Endothelial cell of umbilical vein (primary cell): Measurements from ENCODE around the gene OR8J1. TPM values are rescaled to one million over a fixed set of nuclear protein-coding genes. Genes with fewer than 3 reads are reported as not detected.

ENCODE experiments used
- BruUV-seq: library from RNA; stranded (reverse); fragments of 400-500 nt; replicated peaks from 2 replicates; lab custom pipeline; 2021; lab: Mats Ljungman, UMichigan
- CTCF ChIA-PET: fragments of 300-600, 350-600 bp; sonication (Branson Sonifier 250); formaldehyde crosslinking; loops from one replicate; lab custom pipeline; 2021; ENCODE audit warnings: antibody characterized with exemption, inconsistent platforms; lab: Charles Lee
- POLR2A ChIA-PET: fragments of 300-600, 350-600 bp; sonication (Branson Sonifier 250); formaldehyde crosslinking; loops from one replicate; lab custom pipeline; 2021; ENCODE audit warnings: antibody characterized with exemption, inconsistent platforms; lab: Charles Lee
- DNase-seq: peaks from one replicate; pipeline ENCODE4 v3.0.0-alpha.2; 2011; ENCODE audit warnings: low read depth, low spot score
- FAIRE-seq: peaks from 2 replicates; lab custom pipeline; 2011; peaks lifted over from hg19 to GRCh38; lab: Jason Lieb, UNC
- H2AFZ ChIP-seq: 2 replicates; pipeline ENCODE4 v1.6.0; 2012; ENCODE audit warnings: low read depth, low read length, control low read depth, inconsistent platforms
- H3K27ac ChIP-seq: 2 replicates; pipeline ENCODE4 v1.5.1; 2011; ENCODE audit warnings: low read depth, mild to moderate bottlenecking, control low read depth, low read length, moderate library complexity; ENCODE audit not compliant: insufficient read depth
- H3K27me3 ChIP-seq, 2 experiments: 2 replicates each; pipeline versions ENCODE4 v1.6.0 to v1.6.1; 2011; ENCODE audit warnings: low read length in 2 of 2, mixed read lengths in 1 of 2; ENCODE audit not compliant: control insufficient read depth in 2 of 2, insufficient read depth in 2 of 2
- H3K36me3 ChIP-seq, 2 experiments: 2 replicates in 1 of 2; 3 replicates in 1 of 2; pipeline ENCODE4 v1.5.1; 2011; ENCODE audit warnings: low read length in 2 of 2, mild to moderate bottlenecking in 1 of 2, moderate library complexity in 1 of 2; ENCODE audit not compliant: control insufficient read depth in 2 of 2, insufficient read depth in 2 of 2; ENCODE audit errors: extremely low read depth in 1 of 2
- H3K4me1 ChIP-seq: 3 replicates; pipeline ENCODE4 v1.5.1; 2011; ENCODE audit warnings: mild to moderate bottlenecking, low read length; ENCODE audit not compliant: control insufficient read depth, insufficient read depth; ENCODE audit errors: extremely low read depth
- H3K4me2 ChIP-seq: 2 replicates; pipeline ENCODE4 v1.6.1; 2011; ENCODE audit warnings: low read length, control low read depth, mixed read lengths; ENCODE audit not compliant: insufficient read depth
- H3K4me3 ChIP-seq, 3 experiments: fragments of 200-600 bp in 1 of 3; sonication (generic), shearing (Covaris generic) in 1 of 3; replicated peaks in 1 of 3; 2 replicates each; pipeline ENCODE4 v1.5.1; 2011 to 2016; ENCODE audit warnings: control low read depth in 3 of 3, low read length in 3 of 3, mild to moderate bottlenecking in 2 of 3, inconsistent platforms in 1 of 3, low read depth in 1 of 3, moderate library complexity in 1 of 3; ENCODE audit not compliant: insufficient read depth in 1 of 3
- H3K79me2 ChIP-seq: 2 replicates; pipeline ENCODE4 v1.6.0; 2012; ENCODE audit warnings: low read length, inconsistent platforms; ENCODE audit not compliant: control insufficient read depth, insufficient read depth
- H3K9ac ChIP-seq: replicated peaks from 2 replicates; pipeline ENCODE3; 2011; ENCODE audit warnings: low read length, control low read depth; ENCODE audit not compliant: insufficient read depth; ENCODE audit errors: extremely low read depth
- H3K9me1 ChIP-seq: replicated peaks from 3 replicates; pipeline ENCODE4 v1.6.0; 2011; ENCODE audit warnings: mild to moderate bottlenecking, low read length; ENCODE audit not compliant: control insufficient read depth, insufficient read depth; ENCODE audit errors: extremely low read depth
- H3K9me3 ChIP-seq: replicated peaks from 2 replicates; pipeline ENCODE4 v1.5.1; 2012; ENCODE audit warnings: low read length, inconsistent platforms; ENCODE audit not compliant: control insufficient read depth, insufficient read depth
- H4K20me1 ChIP-seq: replicated peaks from 2 replicates; pipeline ENCODE3; 2011; ENCODE audit warnings: mild to moderate bottlenecking, low read length; ENCODE audit not compliant: control insufficient read depth, insufficient read depth; ENCODE audit errors: extremely low read depth
- EZH2 ChIP-seq: IDR thresholded peaks from 2 replicates; pipeline ENCODE4 v1.6.1; 2012; ENCODE audit warnings: borderline replicate concordance, low read depth, mild to moderate bottlenecking, moderate library complexity, low read length, inconsistent platforms; ENCODE audit not compliant: severe bottlenecking
- FOS ChIP-seq: IDR thresholded peaks from 2 replicates; pipeline ENCODE4 v1.6.1; 2011; ENCODE audit warnings: mild to moderate bottlenecking, low read length, moderate library complexity, borderline replicate concordance; ENCODE audit not compliant: insufficient read depth
- GATA2 ChIP-seq: IDR thresholded peaks from 2 replicates; pipeline ENCODE4 v1.7.0; 2011; ENCODE audit warnings: low read depth, mild to moderate bottlenecking, moderate library complexity, mixed read lengths, low read length; ENCODE audit not compliant: insufficient read length, insufficient read depth
- JUN ChIP-seq: IDR thresholded peaks from 2 replicates; pipeline ENCODE4 v1.6.1; 2011; ENCODE audit warnings: borderline replicate concordance, low read depth; ENCODE audit not compliant: insufficient read length, insufficient read depth
- MAX ChIP-seq: IDR thresholded peaks from 2 replicates; pipeline ENCODE4 v1.6.1; 2011; ENCODE audit not compliant: insufficient read depth, insufficient read length
- dilution Hi-C: fragments of 300-500 bp; cut with MboI; formaldehyde crosslinking; loops from one replicate; pipeline ENCODE4 v1.15.0; 2019; ENCODE audit warnings: low sequenced_read_pairs; ENCODE audit not compliant: extremely low pct_ligation_motif_present
- intact Hi-C: fragments of 100-400 bp; cut with micrococcal nuclease; formaldehyde crosslinking; loops from one replicate; pipeline ENCODE4 v1.10.0; 2022
- polyA plus RNA-seq, 4 experiments: library from polyadenylated mRNA; depleted of rRNA in 3 of 4; stranded (reverse) in 3 of 4; unstranded in 1 of 4; fragments of >200 nt; gene quantifications; 2 replicates each; pipeline versions ENCODE4 v1.2.1 to v1.2.3, GENCODE V29; 2011 to 2012; ENCODE audit warnings: missing spikeins in 1 of 4
- total RNA-seq: library from RNA; stranded (reverse); gene quantifications from 2 replicates; pipeline ENCODE4 v1.2.3, GENCODE V29; 2021
- TF ChIP-seq, protein P1 (sequence below), 2 donors: IDR thresholded peaks; 1 replicate in 1 of 2; 2 replicates in 1 of 2; pipeline ENCODE4 v1.5.1; 2011; ENCODE audit warnings: low read length in 2 of 2, mild to moderate bottlenecking in 2 of 2, moderate library complexity in 2 of 2, control low read depth in 1 of 2, inconsistent platforms in 1 of 2, low read depth in 1 of 2; ENCODE audit not compliant: insufficient read depth in 1 of 2; ENCODE audit errors: extremely low read depth in 1 of 2

Gene OR8J1
- total and polyA plus RNA-seq, 2 donors (not counting 3 experiments of a cell fraction or from before 2014, with no cell fraction given) = not detected

GRCh38 chr11:56375324-56375723 lies 21.2 kb downstream of the OR8J1 start, which contains the start of gene OR8U1:
Gene OR8U1 (plus strand): TSS chr11:56375624. CDS start chr11:56375624, 0 bp downstream.
- no peak for TF ChIP-seq EZH2
- Histone ChIP-seq H2AFZ (no peak within 1 kb of the TSS), H3K27ac (no peak within 1 kb of the TSS), H3K4me1 (no peaks in the 10 kb centered on the region), H3K4me2 (no peak within 1 kb of the TSS), H4K20me1 (no peaks in the 10 kb centered on the region), H3K9me1 (no peaks in the 10 kb centered on the region), H3K9me3 (no peaks in the 10 kb centered on the region), H3K36me3 (no peaks in the 10 kb centered on the region), H3K9ac (no peak within 1 kb of the TSS), H3K4me3 (no peak within 1 kb of the TSS), H3K79me2 (no peaks in the 10 kb centered on the region), H3K27me3 (no peaks in the 10 kb centered on the region)
- no TSS peak for BruUV-seq
- DNase-seq = no peak
- intact Hi-C loops (no loop called here), dilution Hi-C loops (no loop called here)
- ChIA-PET POLR2A (no interaction called here), CTCF (no interaction called here)
- FAIRE-seq = no peak

- Histone ChIP-seq H3K9me1 (no peaks in the 10 kb centered on the region), H3K27me3 (no peaks in the 10 kb centered on the region), H4K20me1 (no peaks in the 10 kb centered on the region), H3K4me2 (no peak overlapping the region), H3K27ac (no peak overlapping the region), H3K79me2 (no peaks in the 10 kb centered on the region), H2AFZ (no peak overlapping the region), H3K4me3 (no peak overlapping the region), H3K9ac (no peak overlapping the region), H3K4me1 (no peaks in the 10 kb centered on the region), H3K9me3 (no peaks in the 10 kb centered on the region), H3K36me3 (no peaks in the 10 kb centered on the region)
- no TSS peak for BruUV-seq
- dilution Hi-C loops (no loop called here), intact Hi-C loops (no loop called here)
- DNase-seq (no peak), FAIRE-seq (no peak)
- ChIA-PET POLR2A (no interaction called here), CTCF (no interaction called here)
- TF ChIP-seq EZH2 (no peak), FOS (no peak), GATA2 (no peak), MAX (no peak), JUN (no peak)
- TF ChIP-seq, protein P1, sequence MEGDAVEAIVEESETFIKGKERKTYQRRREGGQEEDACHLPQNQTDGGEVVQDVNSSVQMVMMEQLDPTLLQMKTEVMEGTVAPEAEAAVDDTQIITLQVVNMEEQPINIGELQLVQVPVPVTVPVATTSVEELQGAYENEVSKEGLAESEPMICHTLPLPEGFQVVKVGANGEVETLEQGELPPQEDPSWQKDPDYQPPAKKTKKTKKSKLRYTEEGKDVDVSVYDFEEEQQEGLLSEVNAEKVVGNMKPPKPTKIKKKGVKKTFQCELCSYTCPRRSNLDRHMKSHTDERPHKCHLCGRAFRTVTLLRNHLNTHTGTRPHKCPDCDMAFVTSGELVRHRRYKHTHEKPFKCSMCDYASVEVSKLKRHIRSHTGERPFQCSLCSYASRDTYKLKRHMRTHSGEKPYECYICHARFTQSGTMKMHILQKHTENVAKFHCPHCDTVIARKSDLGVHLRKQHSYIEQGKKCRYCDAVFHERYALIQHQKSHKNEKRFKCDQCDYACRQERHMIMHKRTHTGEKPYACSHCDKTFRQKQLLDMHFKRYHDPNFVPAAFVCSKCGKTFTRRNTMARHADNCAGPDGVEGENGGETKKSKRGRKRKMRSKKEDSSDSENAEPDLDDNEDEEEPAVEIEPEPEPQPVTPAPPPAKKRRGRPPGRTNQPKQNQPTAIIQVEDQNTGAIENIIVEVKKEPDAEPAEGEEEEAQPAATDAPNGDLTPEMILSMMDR (IDR thresholded peaks at IDR 0.05; ENCODE audit: extremely low read depth in 1 of 2, insufficient read depth in 1 of 2, low read depth in 1 of 2, low read length in 2 of 2) = no peak
Measured at GRCh38 chr11:56380120-56380519, 26.0 kb downstream of the OR8J1 start.
